ENCODE data around the gene ZDHHC9. TPM values are rescaled to one million over a fixed set of nuclear protein-coding genes. Genes with fewer than 3 reads are reported as not detected.
A peak's percentile ranks its signal among the peaks of the same experiment; 100 is the strongest.

Gene ZDHHC9
- total RNA-seq, 1 donor from 2014 or later, result 43.0 TPM

DNA sequence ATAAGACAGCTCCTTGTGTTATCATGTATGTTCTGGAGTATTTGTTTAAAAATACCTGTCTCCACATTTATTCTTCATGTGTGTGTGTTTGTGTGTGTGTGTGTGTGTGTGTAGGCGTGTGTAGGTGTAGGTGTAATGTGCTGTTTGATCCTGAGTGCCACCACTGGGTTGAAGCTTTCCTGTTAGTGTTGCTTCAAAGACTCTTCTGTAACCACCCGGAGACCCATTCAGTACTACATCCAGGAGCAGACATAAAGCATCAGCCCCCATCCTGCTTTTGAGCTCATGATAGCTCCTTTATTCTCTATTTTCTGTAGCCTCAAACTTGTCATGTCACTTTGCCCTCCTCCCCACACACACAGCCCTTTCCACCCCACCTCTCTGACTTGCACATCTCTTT lies 3.0 kb upstream of the ZDHHC9 start:
- intact Hi-C loops (cut with DNase I), result loop anchor here (10.0 kb wide), 1 partner anchor 242 kb away; no protein-coding TSS in a partner anchor
- Histone ChIP-seq H3K9me3 (no peaks in the 10 kb centered on the region), H3K27me3 (no peaks in the 10 kb centered on the region), H3K4me3 (no peak overlapping the region), H3K36me3 (no peaks in the 10 kb centered on the region), H3K4me1 (no peaks in the 10 kb centered on the region), H3K27ac (no peak overlapping the region)
- TF ChIP-seq, protein P1, sequence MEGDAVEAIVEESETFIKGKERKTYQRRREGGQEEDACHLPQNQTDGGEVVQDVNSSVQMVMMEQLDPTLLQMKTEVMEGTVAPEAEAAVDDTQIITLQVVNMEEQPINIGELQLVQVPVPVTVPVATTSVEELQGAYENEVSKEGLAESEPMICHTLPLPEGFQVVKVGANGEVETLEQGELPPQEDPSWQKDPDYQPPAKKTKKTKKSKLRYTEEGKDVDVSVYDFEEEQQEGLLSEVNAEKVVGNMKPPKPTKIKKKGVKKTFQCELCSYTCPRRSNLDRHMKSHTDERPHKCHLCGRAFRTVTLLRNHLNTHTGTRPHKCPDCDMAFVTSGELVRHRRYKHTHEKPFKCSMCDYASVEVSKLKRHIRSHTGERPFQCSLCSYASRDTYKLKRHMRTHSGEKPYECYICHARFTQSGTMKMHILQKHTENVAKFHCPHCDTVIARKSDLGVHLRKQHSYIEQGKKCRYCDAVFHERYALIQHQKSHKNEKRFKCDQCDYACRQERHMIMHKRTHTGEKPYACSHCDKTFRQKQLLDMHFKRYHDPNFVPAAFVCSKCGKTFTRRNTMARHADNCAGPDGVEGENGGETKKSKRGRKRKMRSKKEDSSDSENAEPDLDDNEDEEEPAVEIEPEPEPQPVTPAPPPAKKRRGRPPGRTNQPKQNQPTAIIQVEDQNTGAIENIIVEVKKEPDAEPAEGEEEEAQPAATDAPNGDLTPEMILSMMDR (IDR thresholded peaks at IDR 0.05), result no peak
- DNase-seq (ENCODE audit: low spot score in 2 of 2), result no peak

DNA sequence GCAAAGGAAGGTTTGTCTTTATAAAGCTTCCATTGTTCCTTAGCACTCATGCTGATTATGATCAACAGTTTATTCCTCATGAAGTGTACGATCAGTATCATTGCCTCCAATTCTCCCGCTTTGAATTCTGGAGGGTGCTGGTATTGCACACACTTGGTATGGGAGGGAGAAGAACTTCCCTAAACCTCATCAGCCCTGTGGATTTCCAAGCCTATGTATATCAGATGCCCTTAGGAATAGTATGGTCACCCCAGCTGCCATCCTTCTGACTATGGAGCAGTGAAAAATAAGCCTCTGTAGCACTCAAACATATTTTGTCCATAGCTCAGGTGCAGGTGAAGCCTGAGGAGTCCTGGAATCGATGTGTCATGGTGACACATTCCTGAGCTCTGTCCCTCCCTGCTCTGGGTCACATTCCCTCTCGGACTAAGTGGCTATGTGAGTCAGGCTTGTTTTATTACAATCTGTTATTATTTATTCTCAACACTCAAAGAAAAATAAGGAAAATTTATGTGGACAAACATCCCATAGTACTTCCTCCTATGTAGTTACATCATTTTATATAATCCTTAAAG lies 2.0 kb upstream of the ZDHHC9 start:
- H3K27ac ChIP-seq, result no peak overlapping the region
- no peaks in the 10 kb centered on the region for H3K36me3 ChIP-seq
- no peaks in the 10 kb centered on the region for H3K27me3 ChIP-seq
- H3K9me3 ChIP-seq, result no peaks in the 10 kb centered on the region
- DNase-seq (ENCODE audit: low spot score in 2 of 2), result no peak
- TF ChIP-seq, protein P1 (IDR thresholded peaks at IDR 0.05), result no peak
- intact Hi-C loops (cut with DNase I), result loop anchor here (10.0 kb wide), 1 partner anchor 241 kb away; no protein-coding TSS in a partner anchor
- H3K4me3 ChIP-seq, result no peak overlapping the region
- no peaks in the 10 kb centered on the region for H3K4me1 ChIP-seq

DNA sequence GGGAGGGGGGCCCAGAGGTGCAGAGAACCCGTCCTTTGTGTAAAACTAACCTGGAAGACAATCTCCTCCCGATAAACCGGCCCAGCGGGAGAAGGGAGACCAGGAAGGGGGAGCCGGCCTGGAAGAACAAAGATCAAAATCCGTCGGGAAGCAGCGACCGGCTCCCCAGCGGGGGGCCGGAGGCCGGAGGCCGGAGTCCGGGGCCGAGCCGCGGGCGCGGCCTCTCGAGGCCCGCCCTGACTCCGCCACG lies 552 bp downstream of the ZDHHC9 start:
- no peak for DNase-seq (ENCODE audit: low spot score in 2 of 2)
- TF ChIP-seq, protein P1 (IDR thresholded peaks at IDR 0.05), result no peak
- Histone ChIP-seq H3K9me3 (no peaks in the 10 kb centered on the region), H3K4me1 (no peaks in the 10 kb centered on the region), H3K36me3 (no peaks in the 10 kb centered on the region), H3K4me3 (peak overlapping the region; percentile 54 to 77), H3K27me3 (no peaks in the 10 kb centered on the region), H3K27ac (peak overlapping the region; percentile 68 to 77)
- intact Hi-C loops (cut with DNase I), result loop anchor here (2.0 to 10.0 kb wide), 6 partner anchors 64 to 324 kb away; partner anchors contain the start of genes AIFM1, BCORL1, SMARCA1 and UTP14A

DNA sequence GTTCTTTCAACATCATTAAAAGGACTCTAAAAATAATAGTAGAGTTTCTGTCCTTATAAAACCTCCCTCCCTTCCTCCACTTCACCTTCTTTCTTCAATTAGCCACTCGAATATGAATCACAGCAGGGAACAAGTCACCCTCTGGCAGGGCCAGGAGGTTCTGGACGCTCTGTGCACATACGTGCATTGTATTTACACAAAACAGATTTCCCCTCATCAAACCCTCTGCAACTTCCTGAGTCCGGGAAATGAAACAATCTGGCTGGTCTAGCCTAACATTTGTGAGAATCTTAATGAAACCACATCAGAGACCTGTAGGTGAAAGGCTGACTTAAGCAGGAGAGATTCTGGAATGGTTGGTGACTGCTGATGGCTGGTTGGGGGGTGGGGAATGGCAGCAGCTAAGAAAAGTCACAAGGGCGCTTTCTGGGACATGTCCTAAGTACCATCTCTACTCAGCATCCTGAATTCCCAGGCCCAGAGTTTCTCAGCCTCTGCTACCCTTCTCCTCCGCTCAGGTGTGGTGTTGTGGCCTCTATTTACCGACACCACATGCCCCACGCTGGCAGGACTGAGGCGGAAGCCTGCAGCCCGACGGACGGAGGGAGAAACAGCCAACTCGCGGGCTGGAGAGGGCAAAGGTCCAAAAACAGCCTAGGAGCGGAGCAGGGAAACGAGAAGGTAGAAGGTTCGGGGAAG lies 1.0 kb downstream of the ZDHHC9 start:
- Histone ChIP-seq H3K36me3 (no peaks in the 10 kb centered on the region), H3K4me3 (peak overlapping the region; percentile 54 to 77), H3K27ac (peak overlapping the region; percentile 68 to 77), H3K4me1 (no peaks in the 10 kb centered on the region), H3K9me3 (no peaks in the 10 kb centered on the region), H3K27me3 (no peaks in the 10 kb centered on the region)
- no peak for DNase-seq (ENCODE audit: low spot score in 2 of 2)
- intact Hi-C loops (cut with DNase I), result loop anchor here (2.0 to 10.0 kb wide), 6 partner anchors 64 to 325 kb away; partner anchors contain the start of genes AIFM1, BCORL1, SMARCA1 and UTP14A
- TF ChIP-seq, protein P1 (IDR thresholded peaks at IDR 0.05), result no peak

DNA sequence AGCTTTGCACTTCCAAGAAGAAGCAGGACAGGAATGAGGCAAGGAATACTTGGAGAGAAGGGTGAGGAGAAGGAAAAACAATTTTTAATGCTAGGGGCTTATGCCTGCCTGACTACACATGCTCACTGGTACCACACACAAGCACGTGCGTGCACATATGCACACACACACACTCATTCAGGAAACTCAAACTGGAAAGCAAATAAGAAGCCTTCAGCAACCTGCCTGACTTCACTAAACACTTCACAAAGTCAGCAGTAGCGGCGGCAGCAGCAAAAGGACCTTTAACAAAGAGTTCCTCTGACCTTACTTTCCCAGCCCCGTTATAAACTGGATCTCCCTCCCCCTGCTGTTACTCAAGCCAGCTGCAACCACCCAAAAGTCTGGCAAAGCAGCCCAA lies 3.3 kb downstream of the ZDHHC9 start:
- H3K9me3 ChIP-seq, result no peaks in the 10 kb centered on the region
- no peak overlapping the region for H3K4me3 ChIP-seq
- H3K27ac ChIP-seq, result no peak overlapping the region
- H3K36me3 ChIP-seq, result no peaks in the 10 kb centered on the region
- H3K4me1 ChIP-seq, result no peaks in the 10 kb centered on the region
- intact Hi-C loops (cut with DNase I), result loop anchor here (5.0 to 10.0 kb wide), 5 partner anchors 142 to 327 kb away; partner anchors contain the start of genes AIFM1, BCORL1 and SMARCA1
- H3K27me3 ChIP-seq, result no peaks in the 10 kb centered on the region
- DNase-seq (ENCODE audit: low spot score in 2 of 2), result no peak
- TF ChIP-seq, protein P1 (IDR thresholded peaks at IDR 0.05), result no peak
